ENCODE data around the gene UBE2O.

Gene UBE2O

GRCh38 chr17:76484228-76484725, 31.3 kb upstream of the UBE2O start:
- DNase-seq (ENCODE audit: low read depth) = no peak
- no peak for TF ChIP-seq CTCF (conservative IDR thresholded peaks at IDR 0.05; ENCODE audit: low read depth, low read length)
- H3K4me3 ChIP-seq (ENCODE audit: low read length) = no peak overlapping the region

- no peak overlapping the region for H3K4me3 ChIP-seq (ENCODE audit: low read length)
- no peak for DNase-seq (ENCODE audit: low read depth)
- TF ChIP-seq CTCF (conservative IDR thresholded peaks at IDR 0.05; ENCODE audit: low read depth, low read length) = no peak
Observed at GRCh38 chr17:76481071-76481655, 28.2 kb upstream of the UBE2O start.

- DNase-seq (ENCODE audit: low read depth) = no peak
- TF ChIP-seq CTCF (conservative IDR thresholded peaks at IDR 0.05; ENCODE audit: low read depth, low read length) = no peak
- H3K4me3 ChIP-seq (ENCODE audit: low read length) = no peak overlapping the region
Observed at GRCh38 chr17:76480632-76481031, 27.7 kb upstream of the UBE2O start.

GRCh38 chr17:76479515-76480060, 26.6 kb upstream of the UBE2O start:
- TF ChIP-seq CTCF (conservative IDR thresholded peaks at IDR 0.05; ENCODE audit: low read depth, low read length) = no peak
- DNase-seq (ENCODE audit: low read depth) = no peak
- no peak overlapping the region for H3K4me3 ChIP-seq (ENCODE audit: low read length)

- no peak for DNase-seq (ENCODE audit: low read depth)
- no peak overlapping the region for H3K4me3 ChIP-seq (ENCODE audit: low read length)
- TF ChIP-seq CTCF (conservative IDR thresholded peaks at IDR 0.05; ENCODE audit: low read depth, low read length) = no peak
Observed at GRCh38 chr17:76478730-76479514, 26.0 kb upstream of the UBE2O start.

- TF ChIP-seq CTCF (conservative IDR thresholded peaks at IDR 0.05; ENCODE audit: low read depth, low read length) = no peak
- DNase-seq (ENCODE audit: low read depth) = no peak
- no peak overlapping the region for H3K4me3 ChIP-seq (ENCODE audit: low read length)
Observed at GRCh38 chr17:76478097-76478496, 25.1 kb upstream of the UBE2O start.
